HUDEP-2 (cell line): Measurements from ENCODE around the gene ZNF324B.
A peak's percentile ranks its signal among the peaks of the same experiment; 100 is the strongest.
"Not testable (repeated sequence)": the region's sequence is repeated elsewhere in the genome, so short reads cannot be mapped to it uniquely, and the experiment has no call there.

Experiments
- DNase-seq, 76 experiments: peaks; one replicate each; lab custom pipeline; 2025; ENCODE audit not compliant: unreplicated experiment in 76 of 76; lab: John Stamatoyannopoulos, UW

ZNF324B gene

DNA sequence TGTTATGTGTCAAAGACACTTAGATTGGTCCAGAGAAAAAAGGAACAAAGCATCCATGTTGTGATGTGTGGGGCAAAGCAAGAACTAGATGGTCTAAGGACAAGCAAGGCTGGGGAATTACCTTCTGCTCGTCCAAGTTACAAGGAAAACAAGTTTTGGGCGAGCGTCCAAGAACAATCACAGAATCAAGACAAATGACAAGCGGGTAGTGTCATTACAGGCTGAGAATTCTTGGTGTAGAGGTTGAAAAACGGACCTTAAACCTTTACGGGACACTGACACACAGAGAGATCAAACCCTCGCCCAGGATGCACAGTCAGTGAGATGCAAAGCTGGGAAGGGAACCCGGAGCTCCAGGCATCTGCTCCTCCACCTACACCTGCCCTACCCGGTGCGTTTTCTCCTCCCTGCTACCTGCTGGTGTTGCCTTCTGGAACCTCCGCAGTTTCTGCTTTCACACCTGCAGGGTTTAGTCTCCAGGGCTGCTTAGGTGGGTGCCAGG lies 515 bp upstream of the ZNF324B start:
- no peak for DNase-seq

DNA sequence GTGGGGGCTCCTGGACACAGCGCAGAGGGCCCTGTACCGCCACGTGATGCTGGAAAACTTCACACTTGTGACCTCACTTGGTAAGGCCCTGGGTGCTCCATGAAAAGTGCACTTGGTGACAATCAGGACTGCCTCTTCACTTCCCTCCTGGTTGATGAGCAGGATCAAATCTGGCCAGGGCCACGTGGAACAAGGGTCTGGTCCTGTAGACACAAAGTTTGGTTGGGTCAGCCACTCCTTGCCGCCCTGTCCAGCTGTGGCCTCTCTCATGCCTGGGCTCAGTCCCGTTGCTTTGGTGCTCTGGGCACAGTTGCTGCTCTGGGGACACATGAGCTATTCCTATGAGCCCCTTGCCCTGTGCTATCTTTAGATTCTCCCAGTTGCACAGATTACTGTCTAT lies 2.3 kb downstream of the ZNF324B start:
- DNase-seq, result no peak

DNA sequence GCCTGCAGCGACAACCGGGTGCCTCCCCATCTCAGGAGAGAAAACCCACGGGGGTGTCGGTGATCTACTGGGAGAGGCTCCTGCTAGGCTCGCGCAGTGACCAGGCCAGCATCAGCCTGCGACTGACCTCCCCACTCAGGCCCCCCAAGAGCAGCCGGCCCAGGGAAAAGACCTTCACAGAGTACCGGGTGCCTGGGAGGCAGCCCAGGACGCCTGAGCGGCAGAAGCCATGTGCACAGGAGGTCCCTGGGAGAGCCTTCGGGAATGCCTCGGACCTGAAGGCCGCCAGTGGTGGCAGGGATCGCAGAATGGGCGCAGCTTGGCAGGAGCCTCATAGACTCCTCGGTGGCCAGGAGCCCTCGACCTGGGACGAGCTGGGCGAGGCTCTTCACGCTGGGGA lies 3.9 kb downstream of the ZNF324B start:
- no peak for DNase-seq

DNA sequence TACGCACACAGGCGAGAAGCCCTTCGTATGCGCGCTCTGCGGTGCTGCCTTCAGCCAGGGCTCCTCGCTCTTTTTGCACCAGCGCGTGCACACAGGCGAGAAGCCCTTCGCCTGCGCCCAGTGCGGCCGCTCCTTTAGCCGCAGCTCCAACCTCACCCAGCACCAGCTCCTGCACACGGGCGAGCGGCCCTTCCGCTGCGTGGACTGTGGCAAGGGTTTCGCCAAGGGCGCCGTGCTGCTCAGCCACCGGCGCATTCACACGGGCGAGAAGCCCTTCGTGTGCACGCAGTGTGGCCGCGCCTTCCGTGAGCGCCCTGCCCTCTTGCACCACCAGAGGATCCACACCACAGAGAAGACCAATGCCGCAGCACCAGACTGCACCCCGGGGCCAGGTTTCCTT lies 4.7 kb downstream of the ZNF324B start:
- no peak for DNase-seq

DNA sequence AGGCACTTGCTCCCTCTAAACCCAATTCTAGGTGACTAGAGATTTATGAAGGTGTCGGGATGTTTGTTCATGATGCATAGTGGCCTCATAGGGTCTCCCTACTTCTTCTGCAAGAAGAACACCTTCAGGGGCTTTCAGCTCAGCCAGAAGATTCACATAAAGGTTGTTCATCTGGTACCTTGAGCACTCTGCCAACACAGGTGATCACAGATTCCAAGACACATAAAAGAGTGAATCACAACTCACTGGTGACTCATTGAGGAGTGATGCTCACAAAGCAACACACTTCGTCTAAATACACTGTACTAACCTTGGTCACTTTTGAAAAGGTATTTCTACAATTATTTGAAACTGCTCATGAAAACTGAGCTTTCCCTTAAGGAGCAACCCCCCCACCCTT lies 8.6 kb downstream of the ZNF324B start:
- no peak for DNase-seq

DNA sequence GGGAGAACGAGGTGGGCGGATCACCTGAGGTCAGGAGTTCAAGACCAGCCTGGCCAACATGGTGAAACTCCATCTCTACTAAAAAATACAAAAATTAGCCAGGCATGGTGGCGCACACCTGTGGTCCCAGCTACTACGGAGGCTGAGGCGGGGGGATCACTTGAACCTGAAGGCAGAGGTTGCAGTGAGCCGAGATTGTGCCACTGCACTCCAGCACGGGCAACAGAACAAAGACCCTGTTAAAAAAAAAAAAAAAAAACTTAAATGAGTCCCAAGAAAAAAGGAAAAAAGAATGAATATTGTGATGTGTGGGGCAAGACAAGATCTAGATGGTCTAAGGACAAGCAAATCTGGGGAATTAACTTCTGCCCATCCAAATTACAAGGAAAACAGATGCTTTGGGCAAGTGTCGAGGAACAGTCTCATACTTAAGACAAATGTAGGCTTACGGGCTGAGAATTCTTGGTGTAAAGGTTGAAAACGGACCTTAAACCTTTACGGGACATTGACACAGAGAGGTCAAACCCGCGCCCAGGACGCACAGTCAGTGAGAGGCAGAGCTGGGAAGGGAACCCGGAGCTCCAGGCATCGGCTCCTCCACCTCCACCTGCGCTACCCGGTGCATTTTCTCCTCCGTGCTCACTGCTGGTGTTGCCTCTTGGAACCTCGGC lies 14.8 kb downstream of the ZNF324B start:
- no peak for DNase-seq

DNA sequence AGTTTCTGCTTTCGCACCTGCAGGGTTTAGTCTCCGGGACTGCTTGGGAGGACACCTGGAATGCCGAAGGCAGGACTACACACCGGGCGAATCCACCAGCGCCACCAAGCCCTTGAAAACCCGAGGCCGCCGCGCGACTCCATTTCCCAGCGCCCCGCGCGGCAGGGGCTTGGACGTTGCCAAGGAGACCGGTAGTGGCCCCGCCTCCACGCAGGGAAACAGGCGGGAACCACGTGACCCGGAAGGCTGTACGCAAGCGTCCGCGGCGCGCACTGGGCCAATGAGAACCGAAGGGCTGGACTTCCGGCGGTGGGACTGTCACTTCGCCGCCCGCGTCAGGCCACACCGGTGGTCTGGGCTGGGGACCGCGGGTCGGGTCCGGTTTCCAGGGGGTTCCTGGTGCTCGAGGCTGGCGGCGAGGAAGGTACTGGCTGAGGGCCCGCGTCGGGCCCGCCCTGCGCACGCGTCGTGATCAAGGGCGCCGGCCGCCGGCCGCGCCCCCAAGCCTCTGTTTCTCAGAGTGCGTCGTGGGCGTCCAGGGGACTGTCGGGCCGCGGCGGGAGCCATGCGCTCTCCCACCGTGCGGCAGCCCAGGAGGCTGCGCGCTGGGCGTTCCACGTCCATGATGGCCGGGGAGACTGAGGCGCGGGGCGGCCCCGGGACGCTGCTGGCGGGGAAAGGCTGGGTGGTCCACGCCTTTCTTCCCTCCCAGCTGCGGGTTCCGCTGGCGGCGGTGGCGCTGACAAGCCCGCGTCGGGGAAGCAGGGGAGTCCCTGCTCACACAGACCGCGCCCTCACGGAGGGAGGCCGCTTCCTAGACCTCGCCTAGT lies 15.6 kb downstream of the ZNF324B start, which contains the start of gene ZNF324:
Gene ZNF324 (plus strand): TSS at position 321 of the 830 bp plus-strand sequence. CDS start 2,106 bp downstream, outside the sequence.
- DNase-seq, result peak in 75 of 76 experiments; percentile 59 to 99 (median 98)

DNA sequence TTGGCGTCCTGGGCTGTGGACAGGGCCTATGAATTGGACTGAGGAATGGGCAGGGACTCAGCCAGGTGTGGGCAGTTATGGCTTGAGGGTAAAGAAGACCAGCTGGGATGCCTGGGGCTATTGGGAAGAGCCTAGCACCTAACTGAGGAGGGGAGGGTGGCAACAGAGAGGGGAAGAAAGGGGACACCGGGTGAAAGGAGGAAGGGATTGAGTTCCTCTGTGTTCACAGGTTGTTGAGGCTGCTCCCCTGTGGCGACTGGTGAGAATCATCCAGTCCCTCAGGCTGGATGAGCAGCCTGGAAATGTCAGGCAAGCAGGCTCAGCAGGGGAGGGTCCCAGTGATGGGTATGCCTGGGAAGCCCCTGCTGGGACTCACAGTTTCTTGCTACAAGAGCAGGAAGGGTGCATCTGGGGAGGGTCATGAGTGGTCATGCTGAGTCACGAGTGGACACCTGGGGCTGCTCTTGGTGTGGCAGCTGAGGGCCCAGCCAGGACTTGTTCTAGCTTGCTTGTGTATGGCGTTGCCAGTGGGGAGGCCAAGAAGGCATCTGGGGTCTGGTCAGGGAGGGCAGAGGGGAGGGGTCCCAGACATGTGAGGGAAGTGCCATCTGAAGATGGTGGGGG lies 16.9 kb downstream of the ZNF324B start:
- peak in 3 of 76 experiments; percentile 5 to 14 (median 12) for DNase-seq

DNA sequence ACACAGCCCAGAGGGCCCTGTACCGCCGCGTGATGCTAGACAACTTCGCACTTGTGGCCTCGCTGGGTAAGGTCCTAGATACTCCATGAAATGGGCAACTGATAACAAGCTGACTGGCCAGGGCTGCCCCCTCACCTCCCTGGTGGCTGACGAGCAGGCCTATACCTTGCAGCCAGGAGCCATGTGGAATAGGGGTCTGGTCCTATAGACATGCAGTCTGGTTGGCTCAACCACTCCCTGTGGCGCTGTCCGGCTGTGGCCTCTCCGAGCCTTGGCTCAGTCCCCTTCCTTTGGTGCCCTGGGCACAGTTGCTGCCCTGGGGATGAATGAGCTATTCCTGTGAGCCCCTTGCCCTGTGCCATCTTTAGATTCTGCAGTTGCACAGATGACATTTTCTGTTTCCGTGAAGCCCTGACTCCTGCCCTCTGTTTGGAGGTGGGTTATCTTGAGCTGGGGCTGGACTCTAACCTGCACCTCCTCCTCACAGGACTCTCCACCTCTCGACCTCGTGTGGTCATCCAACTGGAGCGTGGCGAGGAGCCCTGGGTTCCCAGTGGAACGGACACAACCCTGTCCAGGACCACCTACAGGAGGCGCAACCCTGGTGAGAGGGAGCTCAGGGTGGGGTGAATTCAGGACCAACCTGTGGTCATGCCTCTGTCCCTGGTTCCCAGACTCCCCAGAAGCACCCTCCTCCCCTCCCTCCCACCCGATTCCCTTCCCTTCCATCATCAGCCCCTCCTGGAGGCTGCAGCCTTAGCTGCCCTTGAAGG lies 18.0 kb downstream of the ZNF324B start:
- no peak for DNase-seq

DNA sequence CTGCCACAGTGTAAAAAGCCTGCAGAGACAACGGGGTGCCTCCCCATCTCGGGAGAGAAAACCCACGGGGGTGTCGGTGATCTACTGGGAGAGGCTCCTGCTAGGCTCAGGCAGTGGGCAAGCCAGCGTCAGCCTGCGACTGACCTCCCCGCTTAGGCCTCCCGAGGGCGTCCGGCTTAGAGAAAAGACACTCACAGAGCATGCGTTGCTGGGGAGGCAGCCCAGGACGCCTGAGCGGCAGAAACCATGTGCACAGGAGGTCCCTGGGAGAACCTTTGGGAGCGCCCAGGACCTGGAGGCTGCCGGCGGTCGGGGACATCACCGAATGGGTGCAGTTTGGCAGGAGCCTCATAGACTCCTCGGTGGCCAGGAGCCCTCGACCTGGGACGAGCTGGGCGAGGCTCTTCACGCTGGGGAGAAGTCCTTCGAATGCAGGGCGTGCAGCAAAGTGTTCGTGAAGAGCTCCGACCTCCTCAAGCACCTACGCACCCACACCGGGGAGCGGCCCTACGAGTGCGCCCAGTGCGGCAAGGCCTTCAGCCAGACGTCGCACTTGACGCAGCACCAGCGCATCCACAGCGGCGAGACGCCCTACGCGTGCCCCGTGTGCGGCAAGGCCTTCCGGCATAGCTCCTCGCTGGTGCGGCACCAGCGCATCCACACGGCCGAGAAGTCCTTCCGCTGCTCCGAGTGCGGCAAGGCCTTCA lies 19.6 kb downstream of the ZNF324B start:
- not testable (repeated sequence) for DNase-seq

DNA sequence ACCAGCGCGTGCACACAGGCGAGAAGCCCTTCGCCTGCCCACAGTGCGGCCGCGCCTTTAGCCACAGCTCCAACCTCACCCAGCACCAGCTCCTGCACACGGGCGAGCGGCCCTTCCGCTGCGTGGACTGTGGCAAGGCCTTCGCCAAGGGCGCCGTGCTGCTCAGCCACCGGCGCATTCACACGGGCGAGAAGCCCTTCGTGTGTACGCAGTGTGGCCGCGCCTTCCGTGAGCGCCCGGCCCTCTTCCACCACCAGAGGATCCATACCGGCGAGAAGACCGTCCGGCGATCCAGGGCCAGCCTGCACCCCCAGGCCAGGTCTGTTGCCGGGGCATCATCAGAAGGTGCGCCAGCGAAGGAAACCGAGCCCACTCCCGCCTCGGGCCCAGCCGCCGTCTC lies 20.3 kb downstream of the ZNF324B start:
- DNase-seq, result no peak

DNA sequence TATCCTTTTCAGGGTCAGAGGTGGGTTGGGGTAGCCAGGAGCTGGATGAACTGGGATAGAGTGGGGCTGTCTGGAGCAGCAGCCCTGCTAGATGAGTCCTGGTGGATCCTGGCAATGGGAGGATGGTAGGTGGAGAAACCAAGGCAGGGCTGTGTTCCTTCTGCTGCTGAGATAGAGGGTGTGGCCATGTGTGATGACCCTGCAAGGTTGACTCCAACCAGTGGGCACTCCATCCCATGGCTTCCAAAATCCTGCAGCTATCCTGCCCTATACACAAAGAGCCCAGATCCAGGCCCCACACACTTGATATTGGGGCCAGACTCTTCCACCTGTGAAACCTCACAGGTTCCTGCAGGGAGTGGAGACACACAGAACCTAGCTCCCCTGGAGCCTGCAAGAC lies 22.4 kb downstream of the ZNF324B start:
- no peak for DNase-seq

DNA sequence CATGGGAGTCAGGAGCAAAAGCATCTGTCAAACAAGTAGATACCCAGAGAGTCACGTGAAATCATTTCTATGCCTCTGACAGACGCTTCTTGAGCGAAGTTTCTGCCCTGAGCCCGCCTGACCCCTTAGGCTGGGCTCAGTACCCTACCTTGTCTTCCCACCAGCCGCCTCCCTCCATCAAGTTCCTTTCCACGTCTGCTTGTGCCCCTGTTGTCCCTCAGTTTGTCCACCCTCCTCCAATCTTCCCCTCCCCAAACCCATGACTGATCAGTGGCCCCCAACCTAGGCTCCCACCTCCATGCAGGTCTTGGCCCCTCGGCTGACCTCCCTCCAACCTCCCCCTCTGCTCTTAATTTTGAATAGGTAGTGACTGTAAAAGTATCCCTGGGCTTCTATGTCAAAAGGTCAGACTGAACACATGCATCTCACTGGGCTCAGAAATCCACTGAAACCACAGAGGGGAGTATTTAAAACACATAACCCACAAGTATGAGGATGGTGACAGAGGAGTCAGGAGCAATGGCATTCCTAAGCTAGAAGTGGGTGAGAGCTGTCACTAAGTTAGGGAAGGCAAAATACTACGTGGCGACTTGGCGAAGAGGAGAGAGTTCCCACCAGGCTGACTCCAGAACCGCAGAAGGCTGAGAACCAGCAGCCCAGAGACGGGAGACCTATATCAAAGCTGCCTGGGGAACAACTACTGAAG lies 23.0 kb downstream of the ZNF324B start:
- DNase-seq, result no peak

DNA sequence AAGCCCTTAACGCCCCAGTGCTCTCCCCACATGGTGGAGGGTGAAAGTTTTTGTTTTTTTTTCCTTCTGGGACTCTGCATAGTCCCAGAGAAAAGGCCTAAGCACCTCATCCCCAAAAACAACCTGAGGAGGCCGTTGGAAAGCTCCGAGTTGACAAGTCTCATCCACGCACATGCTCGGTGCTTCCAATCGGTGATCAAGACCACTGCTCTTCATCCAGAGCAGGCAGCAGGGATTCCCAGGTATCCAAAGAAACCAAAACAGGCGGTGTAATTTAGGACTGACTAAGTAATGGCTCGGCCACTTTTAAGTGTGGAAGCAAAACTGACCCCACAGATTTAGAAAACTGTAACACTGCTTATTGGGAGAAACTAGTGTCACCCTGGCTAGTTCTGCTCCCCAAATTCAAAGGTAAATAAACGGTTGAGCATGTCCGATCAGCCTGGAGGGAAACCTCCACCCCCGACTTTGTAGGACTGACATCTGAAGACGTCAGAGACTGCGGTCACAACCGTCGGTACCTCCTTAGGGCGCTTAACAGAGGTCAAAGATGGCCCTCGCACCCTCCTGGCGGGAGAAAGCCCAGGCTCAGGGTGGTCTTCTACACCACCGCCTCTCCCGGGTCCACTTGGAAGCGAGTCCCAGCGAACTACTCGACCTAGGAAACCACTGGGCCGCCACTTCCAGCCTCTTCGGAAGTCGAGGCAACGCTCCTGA lies 23.7 kb downstream of the ZNF324B start:
- peak in 7 of 76 experiments; percentile 51 to 80 (median 58) for DNase-seq

DNA sequence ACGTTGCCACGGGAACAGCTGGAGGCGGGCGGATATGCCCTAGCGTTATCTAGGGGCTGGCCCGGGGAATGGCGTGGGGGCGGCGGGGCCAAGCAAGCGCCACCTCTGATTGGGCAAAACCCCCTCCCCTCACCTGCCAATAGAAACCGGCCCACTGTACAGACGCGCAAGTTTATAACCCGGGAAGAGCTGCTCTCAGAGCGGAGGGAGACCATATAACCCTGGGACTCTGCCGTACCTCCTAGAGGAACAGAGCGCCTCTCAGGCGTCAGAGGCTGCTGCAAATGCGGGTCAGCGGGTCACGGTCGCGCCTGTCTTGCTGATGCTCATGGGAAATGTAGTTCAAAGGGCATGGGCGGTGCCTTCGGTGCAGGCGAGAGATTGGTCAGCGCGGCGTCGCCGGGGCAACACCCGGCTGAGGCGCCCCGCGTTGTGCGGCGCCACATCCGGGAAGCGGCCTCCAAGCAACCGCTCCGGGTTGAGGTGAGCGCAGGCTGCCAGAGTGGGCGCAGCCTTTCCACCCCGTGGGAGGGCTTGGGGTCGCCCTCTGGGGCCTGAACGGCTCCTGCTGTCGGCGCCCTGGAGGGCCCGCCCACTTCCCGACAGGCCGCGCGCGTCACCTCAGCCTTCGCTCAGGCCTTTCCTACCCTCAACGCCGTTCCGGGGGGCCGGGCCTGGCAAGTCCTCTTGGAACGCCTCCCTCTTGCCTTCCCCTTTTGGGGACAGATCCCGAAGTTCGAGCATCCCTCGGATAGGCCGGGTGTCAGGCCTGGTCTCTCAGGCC lies 24.5 kb downstream of the ZNF324B start, which contains the start of gene ZNF446:
Gene ZNF446 (plus strand): TSS at position 639 of the 784 bp plus-strand sequence. CDS start 867 bp downstream, outside the sequence.
- DNase-seq, result peak; percentile 67 to 99 (median 96)

DNA sequence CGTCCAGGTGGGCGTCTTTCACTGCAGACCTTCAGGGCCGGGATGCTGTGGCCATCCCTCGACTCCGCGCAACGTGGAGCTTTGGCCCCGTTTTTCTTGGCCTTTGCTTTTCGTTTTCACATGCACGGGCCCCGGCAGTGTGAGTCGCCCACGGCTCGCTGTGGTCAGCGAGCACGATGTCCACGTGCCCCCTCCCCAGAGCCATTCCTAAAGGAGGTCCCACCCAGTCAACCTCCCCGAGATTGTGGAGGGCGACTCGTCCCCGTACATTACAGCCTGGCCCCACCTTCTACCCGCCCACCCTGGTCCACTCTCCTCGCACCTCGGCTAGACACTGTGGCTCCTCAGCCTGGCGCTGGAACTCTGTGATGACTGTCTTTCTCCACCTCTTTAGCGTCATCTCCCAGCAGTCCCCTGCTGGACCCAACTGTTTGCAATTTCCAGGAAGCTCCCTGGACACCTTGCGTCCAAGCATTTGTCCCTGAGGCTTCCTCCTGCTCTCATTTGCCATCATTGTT lies 25.1 kb downstream of the ZNF324B start:
- peak in 9 of 76 experiments; percentile 11 to 65 (median 30) for DNase-seq

DNA sequence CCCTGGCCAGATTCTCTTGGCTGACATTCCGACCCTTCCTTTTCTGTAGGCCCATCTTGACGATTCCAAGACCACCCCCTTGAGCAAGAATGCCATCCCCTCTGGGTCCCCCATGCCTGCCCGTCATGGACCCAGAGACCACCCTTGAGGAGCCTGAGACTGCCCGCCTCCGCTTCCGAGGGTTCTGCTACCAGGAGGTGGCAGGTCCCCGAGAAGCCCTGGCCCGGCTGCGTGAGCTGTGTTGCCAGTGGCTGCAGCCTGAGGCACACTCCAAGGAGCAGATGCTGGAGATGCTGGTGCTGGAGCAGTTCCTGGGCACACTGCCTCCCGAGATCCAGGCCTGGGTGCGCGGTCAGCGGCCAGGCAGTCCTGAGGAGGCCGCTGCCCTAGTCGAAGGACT lies 25.7 kb downstream of the ZNF324B start:
- no peak for DNase-seq
